ENCODE data around the gene OLFM1.

Gene OLFM1

GRCh38 chr9:135087489-135087792 is at the start of gene OLFM1:
TSS of gene OLFM1 (plus strand) at chr9:135087668. CDS start at chr9:135087990, 322 bp downstream.
- no peak for DNase-seq

GRCh38 chr9:135038331-135038730 is 49.1 kb upstream of the OLFM1 start:
- DNase-seq = no peak

DNA sequence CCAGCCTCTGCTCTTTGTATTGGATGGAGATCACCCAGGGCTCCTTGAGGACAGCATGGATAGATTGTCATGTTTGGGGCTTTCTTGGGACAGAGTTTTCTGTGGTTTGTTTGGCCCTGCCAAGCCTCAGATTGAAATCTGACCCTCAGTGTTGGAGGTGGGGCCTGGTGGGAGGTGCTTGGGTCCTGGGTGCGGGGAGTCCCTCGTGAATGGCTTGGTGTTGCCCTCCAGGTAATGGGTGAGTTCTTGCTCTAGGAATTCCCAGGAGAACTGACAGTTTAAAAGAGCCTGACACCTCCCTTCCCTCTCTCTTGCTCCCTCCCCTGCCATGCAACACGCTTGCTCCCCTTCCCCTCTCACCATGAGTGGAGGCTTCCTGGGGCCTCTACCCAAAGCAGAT is 48.6 kb upstream of the OLFM1 start:
- DNase-seq = no peak

- DNase-seq = no peak
Observed at GRCh38 chr9:135039266-135039870, 48.1 kb upstream of the OLFM1 start.

GRCh38 chr9:135039916-135040645 is 47.4 kb upstream of the OLFM1 start:
- DNase-seq = no peak

GRCh38 chr9:135040892-135041291 is 46.6 kb upstream of the OLFM1 start:
- no peak for DNase-seq

DNA sequence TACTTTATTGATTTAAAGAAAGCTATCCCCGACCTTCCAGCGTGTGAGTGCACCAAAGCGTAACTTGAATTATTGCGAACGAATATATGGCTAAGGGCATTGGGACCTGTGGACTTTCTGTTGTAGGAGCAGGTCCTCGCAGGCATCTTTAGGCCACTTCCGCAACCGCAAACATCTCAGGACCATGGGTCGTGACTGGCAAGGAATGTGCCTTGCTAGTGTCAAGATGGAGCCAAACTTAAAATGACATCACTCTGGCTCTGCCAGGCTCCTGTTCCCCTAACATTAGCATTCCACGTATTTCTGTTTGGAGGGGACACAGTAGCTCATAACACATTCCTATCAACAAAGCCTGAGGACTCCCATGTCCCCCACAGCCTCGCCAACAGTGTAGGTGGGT is 44.1 kb upstream of the OLFM1 start:
- no peak for DNase-seq

- DNase-seq = no peak
Observed at GRCh38 chr9:135045264-135045927, 42.1 kb upstream of the OLFM1 start.

GRCh38 chr9:135045928-135046738 is 41.3 kb upstream of the OLFM1 start:
- no peak for DNase-seq

- no peak for DNase-seq
Observed at GRCh38 chr9:135046739-135047350, 40.6 kb upstream of the OLFM1 start.

GRCh38 chr9:135047521-135047920 is 39.9 kb upstream of the OLFM1 start:
- no peak for DNase-seq

DNA sequence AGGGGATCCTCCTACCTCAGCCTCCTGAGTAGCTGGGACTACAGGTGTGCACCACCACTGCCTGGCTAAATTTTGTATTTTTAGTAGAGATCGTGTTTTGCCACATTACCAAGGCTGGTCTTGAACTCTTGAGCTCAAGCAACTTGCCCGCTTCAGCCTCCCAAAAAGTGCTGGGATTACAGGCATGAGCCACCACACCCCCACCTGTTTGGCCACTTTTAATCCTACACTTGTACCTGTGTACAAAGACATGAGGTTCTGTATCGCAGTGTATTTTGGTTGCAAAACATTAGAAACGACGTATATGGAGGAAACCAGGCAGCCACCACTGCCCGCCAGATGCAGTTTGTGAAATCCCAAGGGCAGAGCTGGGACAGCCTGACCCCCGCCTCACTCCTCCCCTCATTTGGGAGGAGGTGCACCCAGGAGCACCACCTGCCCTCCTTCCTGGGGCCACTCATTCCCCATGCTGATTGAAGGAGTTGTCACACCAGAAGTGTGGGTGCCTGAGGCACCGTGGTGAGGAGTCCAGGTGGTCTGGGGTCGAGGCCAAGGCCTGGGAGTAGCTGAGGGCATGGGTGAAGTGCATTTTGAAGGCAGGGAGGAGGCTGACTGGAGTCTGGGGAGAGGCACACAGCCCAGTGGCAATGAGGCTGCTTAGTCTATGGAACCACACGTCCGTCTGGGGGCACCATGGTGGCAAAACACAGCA is 39.3 kb upstream of the OLFM1 start:
- no peak for DNase-seq

DNA sequence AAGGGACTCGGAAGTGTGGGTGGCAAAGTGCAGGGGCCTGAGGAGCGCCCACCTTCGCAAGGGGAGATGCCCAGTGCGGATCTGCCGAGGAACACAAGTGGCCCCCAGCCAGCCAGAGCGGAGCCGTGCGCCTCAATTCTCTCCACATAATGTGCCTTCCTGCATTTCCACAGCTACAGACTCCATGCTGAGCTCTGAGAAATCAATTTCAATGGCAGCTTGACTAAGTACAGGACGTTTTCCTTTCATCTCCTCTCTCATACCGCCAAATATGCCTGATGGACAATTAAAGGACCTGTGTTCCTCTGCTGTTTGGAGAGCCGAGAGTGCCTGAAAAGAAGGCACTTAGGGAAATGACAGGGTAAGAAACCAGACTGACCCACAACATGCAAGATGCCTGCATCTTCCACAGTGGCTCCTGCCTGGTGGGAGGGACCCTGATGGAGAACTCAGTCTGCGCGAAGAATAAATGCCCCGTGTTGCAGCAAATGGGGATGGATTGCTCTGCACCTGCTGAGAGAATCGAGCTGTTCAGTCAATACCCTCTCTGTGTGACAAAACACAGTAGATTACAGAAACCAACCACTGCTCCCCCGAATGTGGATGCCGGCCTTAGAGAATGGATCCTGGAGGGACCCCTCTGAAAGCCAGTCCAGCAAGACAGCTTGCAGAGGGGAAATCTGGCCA is 38.6 kb upstream of the OLFM1 start:
- DNase-seq = no peak

DNA sequence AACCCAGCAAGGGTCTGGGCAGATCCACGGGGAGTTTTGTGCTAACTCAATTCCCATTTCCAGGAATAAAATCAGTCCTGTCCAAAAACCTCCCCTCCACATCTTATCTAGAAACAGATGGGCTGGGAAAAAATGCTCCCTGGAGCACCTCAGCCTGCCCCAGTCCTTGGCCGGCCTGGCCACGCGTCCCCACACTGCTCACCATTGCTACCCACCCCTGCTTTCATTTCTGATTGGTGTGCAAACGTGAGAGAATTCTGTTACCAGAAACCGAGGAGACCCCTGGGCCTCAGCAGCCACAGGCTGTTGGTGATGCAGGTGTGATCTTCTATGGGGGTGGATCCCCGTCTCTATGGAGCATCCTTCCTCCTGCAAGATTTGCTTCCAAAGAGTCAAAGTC is 38.0 kb upstream of the OLFM1 start:
- no peak for DNase-seq

DNA sequence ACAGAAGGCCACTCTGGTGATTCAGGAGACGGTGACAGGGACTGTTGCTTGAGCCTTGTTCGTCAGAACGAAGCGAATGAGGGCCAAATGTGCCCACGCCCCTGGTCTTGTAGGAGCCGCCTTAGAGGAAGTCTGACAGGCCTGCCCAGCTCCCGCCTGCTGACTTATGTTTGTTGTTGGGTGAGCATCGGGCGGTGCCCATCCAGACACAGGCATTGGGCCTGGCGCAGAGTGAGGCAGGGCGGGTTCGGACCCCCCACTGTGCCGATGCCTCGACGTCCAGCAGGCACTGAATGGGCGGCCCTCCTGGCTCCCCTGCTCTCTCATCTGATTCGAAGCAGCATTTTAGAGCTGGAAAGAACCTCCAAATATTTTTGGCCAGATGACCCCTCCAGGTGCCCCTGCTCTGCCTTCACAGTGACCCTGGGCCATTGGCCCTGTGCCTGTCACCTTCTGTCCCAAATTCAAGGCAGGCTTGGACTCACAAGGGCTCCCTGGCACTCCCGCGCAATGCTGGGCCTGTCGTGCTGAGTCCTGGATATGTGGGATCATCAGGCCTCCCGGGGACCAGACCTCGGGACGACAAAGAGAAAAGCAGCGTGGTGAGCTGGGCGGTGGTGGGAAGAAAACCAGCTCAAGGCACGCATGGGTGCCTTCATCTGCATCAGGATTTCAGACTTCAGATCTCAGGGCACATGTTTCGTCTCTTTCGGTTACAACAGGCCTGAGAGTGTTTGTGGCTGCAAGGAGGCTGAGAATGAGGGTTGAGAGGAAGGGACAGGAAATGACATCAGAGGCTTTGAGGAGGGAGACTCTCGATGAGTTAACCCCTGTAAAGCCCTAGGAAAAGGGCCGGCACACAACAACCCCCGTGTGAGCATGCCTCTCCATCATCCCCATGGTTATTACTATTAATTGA is 37.1 kb upstream of the OLFM1 start:
- DNase-seq = no peak

GRCh38 chr9:135051316-135052038 is 36.0 kb upstream of the OLFM1 start:
- no peak for DNase-seq

GRCh38 chr9:135053133-135053532 is 34.3 kb upstream of the OLFM1 start:
- no peak for DNase-seq

DNA sequence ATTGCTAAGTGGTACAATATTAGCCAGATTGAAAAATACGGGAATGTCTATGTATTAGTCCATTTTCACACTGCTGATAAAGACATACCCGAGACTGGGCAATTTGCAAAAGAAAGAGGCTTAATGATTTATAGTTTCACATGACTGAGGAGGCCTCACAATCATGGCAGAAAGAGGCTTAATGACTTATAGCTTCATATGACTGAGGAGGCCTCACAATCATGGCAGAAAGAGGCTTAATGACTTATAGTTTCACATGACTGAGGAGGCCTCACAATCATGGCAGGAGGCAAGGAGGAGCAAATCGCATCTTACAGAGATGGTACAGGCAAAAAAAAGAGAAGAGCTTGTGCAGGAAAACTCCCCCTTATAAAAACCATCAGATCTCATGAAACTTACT is 32.3 kb upstream of the OLFM1 start:
- DNase-seq = no peak

DNA sequence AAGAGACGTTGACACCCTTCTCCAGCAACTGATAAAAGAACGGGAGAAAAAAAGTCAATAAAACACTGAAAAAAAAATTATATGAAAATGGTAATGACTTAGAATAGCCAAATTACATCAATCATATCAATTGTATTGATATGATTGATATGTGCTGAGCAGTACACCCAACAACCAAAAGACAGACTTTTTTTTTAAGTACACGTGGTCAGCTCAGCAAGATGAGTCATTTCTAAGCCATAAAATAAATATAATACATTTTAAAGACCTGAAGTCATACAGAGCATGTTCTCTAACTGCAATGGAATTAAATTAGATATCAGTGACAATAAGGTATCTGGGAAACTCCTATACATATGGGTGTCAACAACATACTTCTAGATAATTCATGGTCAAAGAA is 30.9 kb upstream of the OLFM1 start:
- no peak for DNase-seq

Measured in NK-92 treated with Interleukin-12 subunit alpha and Interleukin-12 subunit beta, amount 100 ng/mL, for 24 hours (cell line).